Suprapubic skin (tissue), 4 donors: ENCODE measurements around the gene ARMCX4. TPM values are rescaled to one million over a fixed set of nuclear protein-coding genes. Genes with fewer than 3 reads are reported as not detected.
"Not testable (repeated sequence)": the region's sequence is repeated elsewhere in the genome, so short reads cannot be mapped to it uniquely, and the experiment has no call there.

Source experiments
- DNase-seq, 2 donors: peaks; one replicate each; pipeline ENCODE4 v3.0.0-alpha.2; 2019; ENCODE audit warnings: low spot score in 2 of 2
- H3K27ac ChIP-seq: fragments of 200-600 bp; sonication (generic); one replicate; pipeline ENCODE4 v1.5.1; 2019
- H3K27me3 ChIP-seq: fragments of 200-600 bp; sonication (generic); one replicate; pipeline ENCODE4 v1.5.1; 2019
- H3K36me3 ChIP-seq: fragments of 200-600 bp; sonication (generic); one replicate; pipeline ENCODE4 v1.5.1; 2019
- H3K4me1 ChIP-seq: fragments of 200-600 bp; sonication (generic); one replicate; pipeline ENCODE4 v1.5.1; 2019
- H3K4me3 ChIP-seq: fragments of 200-600 bp; sonication (generic); one replicate; pipeline ENCODE4 v1.5.1; 2019; ENCODE audit warnings: mild to moderate bottlenecking
- H3K9me3 ChIP-seq: fragments of 200-600 bp; sonication (generic); one replicate; pipeline ENCODE4 v1.5.1; 2019
- EP300 ChIP-seq: sonication (generic); formaldehyde crosslinking; IDR thresholded peaks from one replicate; pipeline ENCODE4 v1.6.1; 2017; ENCODE audit warnings: antibody characterized with exemption
- POLR2A ChIP-seq, 2 donors: fragments of 450-650 bp; IDR thresholded peaks; one replicate each; pipeline ENCODE4 v1.6.1; 2017; ENCODE audit warnings: antibody characterized with exemption in 2 of 2, mild to moderate bottlenecking in 2 of 2, moderate library complexity in 2 of 2
- POLR2AphosphoS5 ChIP-seq, 3 donors: sonication (generic); formaldehyde crosslinking; IDR thresholded peaks; one replicate each; pipeline ENCODE4 v1.6.1; 2017; ENCODE audit warnings: antibody characterized with exemption in 3 of 3
- WGBS: methylation state at CpG from one replicate; pipeline ENCODE4 v1.1.5; 2018; 5-methylcytosine and 5-hydroxymethylcytosine counted together
- total RNA-seq, 4 donors: library from RNA; depleted of rRNA; stranded (reverse); fragments of >200 nt; gene quantifications; one replicate each; pipeline ENCODE4 v1.1.0, GENCODE V29; 2016
- TF ChIP-seq, protein P1 (sequence below), 2 donors: fragments of 200-600 bp in 1 of 2; fragments of 450-650 bp in 1 of 2; sonication (generic) in 1 of 2; IDR thresholded peaks; one replicate each; pipeline ENCODE4 v1.5.1; 2016 to 2019; ENCODE audit warnings: antibody characterized with exemption in 2 of 2, mild to moderate bottlenecking in 1 of 2, moderate library complexity in 1 of 2

Gene ARMCX4
- total RNA-seq, 4 donors from 2014 or later, result 2.4 to 19.6 (median 8.1) TPM

DNA sequence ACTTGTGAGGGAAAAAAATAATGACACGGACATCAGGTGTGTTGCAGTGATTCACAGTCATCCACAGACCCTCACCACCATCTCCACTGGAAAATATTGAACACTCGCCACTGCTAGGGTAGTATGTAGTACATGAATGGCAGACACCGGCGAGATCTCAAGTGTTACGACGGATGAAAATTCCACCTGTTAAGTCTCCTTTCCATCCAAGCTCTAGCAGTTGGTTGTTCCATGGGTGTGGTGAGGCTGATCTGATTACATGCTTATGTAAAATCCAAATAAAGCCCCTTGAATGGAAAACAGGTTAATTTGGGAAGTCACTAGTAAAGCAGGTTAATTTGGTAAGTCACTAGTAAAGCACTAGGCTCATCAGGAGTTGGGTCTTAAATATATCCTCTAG, 1.1 kb upstream of the ARMCX4 start:
- Histone ChIP-seq H3K36me3 (no peaks in the 10 kb centered on the region), H3K27ac (no peak overlapping the region), H3K4me3 (no peak overlapping the region), H3K9me3 (no peaks in the 10 kb centered on the region), H3K4me1 (peaks cover 6% of the 10 kb centered on the region), H3K27me3 (no peaks in the 10 kb centered on the region)
- 85% methylated on average over 6 of the region's 6 CpGs for WGBS
- TF ChIP-seq EP300, result no peak
- no peak for TF ChIP-seq POLR2AphosphoS5 (IDR thresholded peaks at IDR 0.05)
- TF ChIP-seq POLR2A (IDR thresholded peaks at IDR 0.05), result no peak
- TF ChIP-seq, protein P1, sequence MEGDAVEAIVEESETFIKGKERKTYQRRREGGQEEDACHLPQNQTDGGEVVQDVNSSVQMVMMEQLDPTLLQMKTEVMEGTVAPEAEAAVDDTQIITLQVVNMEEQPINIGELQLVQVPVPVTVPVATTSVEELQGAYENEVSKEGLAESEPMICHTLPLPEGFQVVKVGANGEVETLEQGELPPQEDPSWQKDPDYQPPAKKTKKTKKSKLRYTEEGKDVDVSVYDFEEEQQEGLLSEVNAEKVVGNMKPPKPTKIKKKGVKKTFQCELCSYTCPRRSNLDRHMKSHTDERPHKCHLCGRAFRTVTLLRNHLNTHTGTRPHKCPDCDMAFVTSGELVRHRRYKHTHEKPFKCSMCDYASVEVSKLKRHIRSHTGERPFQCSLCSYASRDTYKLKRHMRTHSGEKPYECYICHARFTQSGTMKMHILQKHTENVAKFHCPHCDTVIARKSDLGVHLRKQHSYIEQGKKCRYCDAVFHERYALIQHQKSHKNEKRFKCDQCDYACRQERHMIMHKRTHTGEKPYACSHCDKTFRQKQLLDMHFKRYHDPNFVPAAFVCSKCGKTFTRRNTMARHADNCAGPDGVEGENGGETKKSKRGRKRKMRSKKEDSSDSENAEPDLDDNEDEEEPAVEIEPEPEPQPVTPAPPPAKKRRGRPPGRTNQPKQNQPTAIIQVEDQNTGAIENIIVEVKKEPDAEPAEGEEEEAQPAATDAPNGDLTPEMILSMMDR (IDR thresholded peaks at IDR 0.05), result no peak
- DNase-seq, result no peak

DNA sequence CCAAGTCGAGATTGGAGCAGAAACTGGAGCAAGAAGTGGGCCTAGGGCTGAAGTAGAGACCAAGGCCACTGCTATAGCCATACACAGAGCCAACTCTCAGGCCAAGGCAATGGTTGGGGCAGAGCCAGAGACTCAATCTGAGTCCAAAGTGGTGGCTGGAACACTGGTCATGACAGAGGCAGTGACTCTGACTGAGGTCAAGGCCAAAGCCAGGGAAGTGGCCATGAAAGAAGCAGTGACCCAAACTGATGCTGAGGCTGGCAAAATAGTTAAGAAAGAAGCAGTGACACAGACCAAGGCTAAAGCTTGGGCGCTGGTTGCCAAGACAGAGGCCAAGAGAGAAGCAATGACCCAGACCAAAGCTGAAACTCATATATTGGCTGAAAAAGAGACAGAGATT, 3.5 kb downstream of the ARMCX4 start:
- no peaks in the 10 kb centered on the region for H3K9me3 ChIP-seq
- H3K36me3 ChIP-seq, result no peaks in the 10 kb centered on the region
- no peak overlapping the region for H3K27ac ChIP-seq
- H3K4me3 ChIP-seq, result no peak overlapping the region
- no peaks in the 10 kb centered on the region for H3K27me3 ChIP-seq
- H3K4me1 ChIP-seq, result peaks cover 6% of the 10 kb centered on the region
- WGBS, result 65% methylated on average over 2 of the region's 2 CpGs
- TF ChIP-seq EP300 (no peak), POLR2AphosphoS5 (IDR thresholded peaks at IDR 0.05) (no peak), POLR2A (IDR thresholded peaks at IDR 0.05) (no peak)
- TF ChIP-seq, protein P1 (IDR thresholded peaks at IDR 0.05), result no peak
- no peak for DNase-seq

DNA sequence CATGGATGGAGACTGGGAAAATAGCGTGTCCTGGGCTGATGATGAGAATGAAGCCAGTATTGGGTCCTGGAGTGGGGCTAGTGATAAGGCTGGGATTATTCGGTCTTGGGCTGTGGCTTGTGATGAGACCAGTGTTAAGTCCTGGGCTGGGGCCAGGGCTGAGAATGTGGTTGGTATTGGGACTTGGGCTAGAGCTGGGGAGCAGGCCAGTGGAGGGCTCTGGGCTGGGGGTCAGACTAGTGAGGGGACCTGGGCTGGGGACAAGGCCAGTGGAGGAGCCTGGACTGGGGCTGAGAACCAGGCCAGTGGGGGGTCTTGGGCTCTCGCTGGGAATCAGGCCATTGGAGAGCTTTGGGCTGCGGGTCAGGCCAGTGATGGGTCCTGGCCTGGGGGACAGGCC, 6.7 kb downstream of the ARMCX4 start:
- Histone ChIP-seq H3K27me3 (no peaks in the 10 kb centered on the region), H3K4me3 (no peak overlapping the region), H3K36me3 (no peaks in the 10 kb centered on the region), H3K4me1 (no peaks in the 10 kb centered on the region), H3K27ac (no peak overlapping the region), H3K9me3 (no peaks in the 10 kb centered on the region)
- TF ChIP-seq POLR2A (IDR thresholded peaks at IDR 0.05) (no peak), EP300 (no peak), POLR2AphosphoS5 (IDR thresholded peaks at IDR 0.05) (no peak)
- TF ChIP-seq, protein P1 (IDR thresholded peaks at IDR 0.05), result no peak
- WGBS, result 91% methylated on average over 4 of the region's 4 CpGs
- DNase-seq, result no peak

DNA sequence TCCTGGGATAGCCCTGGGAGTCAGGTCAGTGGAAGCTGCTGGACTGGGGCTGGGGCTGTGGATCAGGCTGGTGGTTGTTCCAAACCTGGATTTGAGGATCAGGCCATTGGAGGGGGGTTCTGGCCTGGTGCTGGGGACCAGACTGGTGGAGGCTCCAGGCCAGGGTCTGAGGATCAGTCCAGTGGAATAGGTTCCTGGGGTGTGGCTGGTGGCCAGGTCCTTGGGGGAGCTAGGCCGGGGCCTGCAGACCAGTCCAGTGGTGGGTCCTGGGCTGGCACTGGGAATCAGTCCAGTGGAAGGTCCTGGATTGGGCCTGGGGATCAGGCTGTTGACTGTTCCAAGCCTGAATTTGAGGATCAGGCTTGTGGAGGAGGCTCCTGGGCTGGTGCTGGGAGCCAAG, 8.0 kb downstream of the ARMCX4 start:
- no peaks in the 10 kb centered on the region for H3K36me3 ChIP-seq
- no peak overlapping the region for H3K27ac ChIP-seq
- no peaks in the 10 kb centered on the region for H3K9me3 ChIP-seq
- no peaks in the 10 kb centered on the region for H3K27me3 ChIP-seq
- H3K4me3 ChIP-seq, result no peak overlapping the region
- TF ChIP-seq EP300, result no peak
- TF ChIP-seq, protein P1 (IDR thresholded peaks at IDR 0.05), result no peak
- no peak for TF ChIP-seq POLR2AphosphoS5 (IDR thresholded peaks at IDR 0.05)
- no peak for TF ChIP-seq POLR2A (IDR thresholded peaks at IDR 0.05)
- H3K4me1 ChIP-seq, result no peaks in the 10 kb centered on the region
- DNase-seq, result no peak
- no CpG with 5 or more reads among the region's 1 CpG for WGBS

DNA sequence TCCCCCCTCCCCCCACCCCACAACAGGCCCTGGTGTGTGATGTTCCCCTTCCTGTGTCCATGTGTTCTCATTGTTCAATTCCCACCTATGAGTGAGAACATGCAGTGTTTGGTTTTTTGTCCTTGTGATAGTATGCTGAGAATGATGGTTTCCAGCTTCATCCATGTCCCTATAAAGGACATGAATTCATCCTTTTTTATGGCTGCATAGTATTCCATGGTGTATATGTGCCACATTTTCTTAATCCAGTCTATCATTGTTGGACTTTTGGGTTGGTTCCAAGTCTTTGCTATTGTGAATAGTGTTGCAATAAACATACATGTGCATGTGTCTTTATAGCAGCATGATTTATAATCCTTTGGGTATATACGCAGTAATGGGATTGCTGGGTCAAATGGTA, 17.7 kb downstream of the ARMCX4 start:
- H3K27me3 ChIP-seq, H3K9me3 ChIP-seq, H3K4me1 ChIP-seq, H3K4me3 ChIP-seq, H3K36me3 ChIP-seq, H3K27ac ChIP-seq, DNase-seq: not testable (repeated sequence)
- 100% methylated on average over 1 of the region's 1 CpG for WGBS

DNA sequence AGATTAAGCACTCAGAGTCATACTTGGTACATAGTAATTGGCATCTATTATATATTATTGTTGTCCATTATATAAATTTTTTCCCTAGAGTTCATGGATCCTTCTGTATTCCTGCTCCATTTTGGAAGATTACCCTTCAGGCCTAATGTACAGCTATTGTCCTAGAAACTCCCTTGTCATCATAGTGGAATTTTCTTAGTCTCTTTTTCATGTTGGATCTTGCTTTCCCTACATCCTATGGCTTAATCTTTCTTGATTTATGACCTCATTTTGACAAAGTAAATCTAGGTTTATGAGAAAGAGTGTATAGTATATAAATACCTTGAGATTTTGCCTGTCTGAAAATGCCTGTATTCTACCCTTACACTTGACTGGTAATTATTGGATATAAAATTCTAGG, 22.1 kb downstream of the ARMCX4 start:
- Histone ChIP-seq H3K27me3 (no peaks in the 10 kb centered on the region), H3K4me1 (no peaks in the 10 kb centered on the region)
- TF ChIP-seq, protein P1 (IDR thresholded peaks at IDR 0.05), result no peak
- TF ChIP-seq POLR2A (IDR thresholded peaks at IDR 0.05), result no peak
- TF ChIP-seq POLR2AphosphoS5 (IDR thresholded peaks at IDR 0.05), result no peak
- no peak for TF ChIP-seq EP300

More for the DNA sequence above, 22.1 kb downstream of the ARMCX4 start:
- Histone ChIP-seq H3K36me3 (no peaks in the 10 kb centered on the region), H3K4me3 (no peak overlapping the region), H3K27ac (no peak overlapping the region), H3K9me3 (no peaks in the 10 kb centered on the region)
- no peak for DNase-seq
